Measurements from ENCODE around the gene LINC00305. TPM values are rescaled to one million over a fixed set of nuclear protein-coding genes. Genes with fewer than 3 reads are reported as not detected.

The LINC00305 gene
- polyA plus RNA-seq, 3 donors from 2014 or later = not detected

- no peak for DNase-seq
- no peaks in the 10 kb centered on the region for H3K4me1 Mint-ChIP-seq
- H3K27me3 Mint-ChIP-seq (ENCODE audit: low read depth in 3 of 3) = peaks cover 0 to 2% (median 0%) of the 10 kb centered on the region in 3 donors
- H3K4me3 Mint-ChIP-seq = no peak overlapping the region
- no peaks in the 10 kb centered on the region for H3K36me3 Mint-ChIP-seq
- H3K9me3 Mint-ChIP-seq = peaks cover 0 to 6% (median 3%) of the 10 kb centered on the region in 6 donors
- no peak overlapping the region for H3K27ac Mint-ChIP-seq
Measured at GRCh38 chr18:64042728-64043358, 106.0 kb downstream of the LINC00305 start.

- no peak for DNase-seq
- Mint-ChIP-seq H3K9me3 (peaks cover 0 to 5% (median under 1%) of the 10 kb centered on the region in 6 donors), H3K4me1 (no peaks in the 10 kb centered on the region), H3K36me3 (no peaks in the 10 kb centered on the region), H3K27me3 (ENCODE audit: low read depth in 3 of 3) (peaks cover 2 to 3% (median 2%) of the 10 kb centered on the region in 3 donors), H3K4me3 (no peak overlapping the region), H3K27ac (no peak overlapping the region)
Measured at GRCh38 chr18:64037812-64038414, 111.0 kb downstream of the LINC00305 start.

GRCh38 chr18:64032312-64032711 lies 116.6 kb downstream of the LINC00305 start:
- DNase-seq = no peak
- no peaks in the 10 kb centered on the region for H3K4me1 Mint-ChIP-seq
- no peak overlapping the region for H3K27ac Mint-ChIP-seq
- H3K4me3 Mint-ChIP-seq = no peak overlapping the region
- H3K9me3 Mint-ChIP-seq = no peaks in the 10 kb centered on the region
- H3K27me3 Mint-ChIP-seq (ENCODE audit: low read depth in 3 of 3) = peaks cover 0 to 13% (median 3%) of the 10 kb centered on the region in 3 donors
- no peaks in the 10 kb centered on the region for H3K36me3 Mint-ChIP-seq

- no peak for DNase-seq
- H3K4me1 Mint-ChIP-seq = no peaks in the 10 kb centered on the region
- H3K4me3 Mint-ChIP-seq = no peak overlapping the region
- H3K36me3 Mint-ChIP-seq = no peaks in the 10 kb centered on the region
- no peaks in the 10 kb centered on the region for H3K9me3 Mint-ChIP-seq
- H3K27me3 Mint-ChIP-seq (ENCODE audit: low read depth in 3 of 3) = peaks cover 0 to 11% (median 3%) of the 10 kb centered on the region in 3 donors
- no peak overlapping the region for H3K27ac Mint-ChIP-seq
Measured at GRCh38 chr18:64031411-64031810, 117.5 kb downstream of the LINC00305 start.

Other genes starting within 250 kb of the LINC00305 start
- gene SERPINB10, start 241.1 kb downstream of the LINC00305 start, polyA plus RNA-seq = not detected
- gene HMSD, start 199.8 kb downstream of the LINC00305 start, polyA plus RNA-seq = not detected
- 10 to 100 TPM in 2 of 3 donors, 1 to 10 TPM in 1; 9.0 to 17.7 (median 10.3) TPM for gene SERPINB8, start 179.0 kb downstream of the LINC00305 start, polyA plus RNA-seq